Measurements from ENCODE around the gene ADNP2.

DNA sequence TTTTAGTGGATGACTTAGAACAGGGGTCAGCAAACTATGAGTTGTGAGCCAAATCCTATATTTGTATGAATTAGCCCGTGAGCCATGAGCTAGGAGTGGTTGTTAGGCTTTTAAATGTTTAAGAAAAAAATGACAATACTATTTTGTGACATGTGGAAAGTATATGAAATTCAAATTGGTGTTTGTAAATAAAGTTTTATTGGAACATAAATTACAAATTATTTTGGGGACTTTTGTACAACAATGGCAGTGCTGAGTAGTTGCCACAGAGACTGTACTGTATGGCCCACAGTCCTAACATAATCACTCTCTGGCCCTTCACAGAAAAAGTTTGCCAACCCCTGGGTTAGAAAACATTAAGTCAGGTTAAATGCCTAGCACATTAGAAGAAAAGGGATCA lies 26.1 kb downstream of the ADNP2 start:
- no peak for TF ChIP-seq EZH2 (IDR thresholded peaks at IDR 0.05)
- no peak for TF ChIP-seq POLR2AphosphoS5 (IDR thresholded peaks at IDR 0.05; ENCODE audit: borderline replicate concordance, low read depth, low read length)
- no peak for TF ChIP-seq FOXP2 (optimal IDR thresholded peaks at IDR 0.05; ENCODE audit: control extremely low read depth, extremely low read length, insufficient read depth)

All from SK-N-MC (cell line).